H1 (cell line): ENCODE measurements around the gene SLC7A7. TPM values are rescaled to one million over a fixed set of nuclear protein-coding genes. Genes with fewer than 3 reads are reported as not detected.

Experiments used
- BCL11A ChIP-seq, 2 experiments: IDR thresholded peaks; one replicate each; pipeline ENCODE4 v1.6.1; 2011; ENCODE audit warnings: low read depth in 2 of 2, low read length in 2 of 2, mild to moderate bottlenecking in 2 of 2
- CEBPB ChIP-seq: IDR thresholded peaks from 2 replicates; pipeline ENCODE4 v1.6.1; 2012; ENCODE audit warnings: low read depth, low read length
- CHD7 ChIP-seq: fragments of 300-600 bp; sonication (generic); IDR thresholded peaks from 2 replicates; pipeline ENCODE4 v1.7.1; 2012; ENCODE audit warnings: low read length, moderate library complexity, mild to moderate bottlenecking, inconsistent platforms; ENCODE audit not compliant: insufficient replicate concordance
- EZH2 ChIP-seq: fragments of 200-600 bp; sonication (generic); IDR thresholded peaks from 2 replicates; pipeline ENCODE4 v1.7.1; 2012; ENCODE audit warnings: low read depth, mild to moderate bottlenecking, moderate library complexity, low read length, inconsistent platforms; ENCODE audit not compliant: severe bottlenecking
- SIX5 ChIP-seq: IDR thresholded peaks from 2 replicates; pipeline ENCODE4 v1.6.1; 2011; ENCODE audit warnings: mild to moderate bottlenecking, low read depth, low read length
- SRF ChIP-seq: IDR thresholded peaks from 2 replicates; pipeline ENCODE4 v1.6.1; 2011; ENCODE audit warnings: mild to moderate bottlenecking, low read depth, low read length, moderate library complexity
- TAF1 ChIP-seq: IDR thresholded peaks from 2 replicates; pipeline ENCODE4 v1.6.1; 2011; ENCODE audit warnings: mild to moderate bottlenecking, low read depth, low read length
- polyA plus RNA-seq, 7 experiments: library from polyadenylated mRNA; depleted of rRNA in 3 of 7; stranded (reverse) in 5 of 7; unstranded in 2 of 7; fragments of >200 nt in 5 of 7; fragments of 200-250 nt in 2 of 7; gene quantifications; 1 replicate in 5 of 7; 2 replicates in 1 of 7; 4 replicates in 1 of 7; pipeline versions ENCODE4 v1.2.1 to v1.2.3, GENCODE V29; 2011 to 2013; ENCODE audit warnings: missing spikeins in 2 of 7, mixed read lengths in 2 of 7
- total RNA-seq: library from RNA; stranded (reverse); fragmentation: NEBNext Ultra II Directional; extraction: Animal tissue kit (Norgen Biotek cat#: 25700); gene quantifications from 2 replicates; pipeline ENCODE4 v1.2.1, GENCODE V29; 2021
- TF ChIP-seq, protein P1 (sequence below): IDR thresholded peaks from 2 replicates; pipeline ENCODE4 v1.6.1; 2011; ENCODE audit warnings: low read length, improper control_type of control experiment
- TF ChIP-seq, protein P2 (sequence below): IDR thresholded peaks from 2 replicates; pipeline ENCODE4 v1.6.1; 2012; ENCODE audit warnings: inconsistent platforms

The SLC7A7 gene
- total and polyA plus RNA-seq, 2 of the 8 experiments (the other 6 are each of a cell fraction or from before 2014, with no cell fraction given), result 5.8 to 14.9 TPM

DNA sequence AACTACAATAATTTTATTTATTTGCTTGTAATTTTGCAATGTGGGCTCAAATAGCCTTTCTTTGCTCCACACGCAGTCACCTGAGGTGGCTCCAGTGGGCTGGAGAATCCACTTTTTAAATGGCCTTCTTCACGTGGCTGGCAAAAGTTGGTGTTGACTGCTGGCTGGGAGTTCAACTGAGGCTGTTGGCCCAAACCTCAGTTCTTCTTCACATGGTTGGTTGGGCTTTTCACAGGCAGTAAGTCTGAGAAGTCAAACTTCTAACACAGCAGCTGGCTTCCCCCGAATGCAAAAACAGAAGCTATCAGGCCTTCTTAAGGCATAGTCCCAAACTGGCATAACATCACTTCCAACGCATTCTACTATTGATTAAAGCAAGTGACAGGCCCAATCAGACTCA, 50.9 kb downstream of the SLC7A7 start (continued):
- TF ChIP-seq CHD7 (no peak), TAF1 (no peak), BCL11A (IDR thresholded peaks at IDR 0.05; ENCODE audit: low read depth in 2 of 2, low read length in 2 of 2) (no peak), CEBPB (no peak), SRF (no peak), EZH2 (no peak), SIX5 (no peak)
- TF ChIP-seq, protein P1, sequence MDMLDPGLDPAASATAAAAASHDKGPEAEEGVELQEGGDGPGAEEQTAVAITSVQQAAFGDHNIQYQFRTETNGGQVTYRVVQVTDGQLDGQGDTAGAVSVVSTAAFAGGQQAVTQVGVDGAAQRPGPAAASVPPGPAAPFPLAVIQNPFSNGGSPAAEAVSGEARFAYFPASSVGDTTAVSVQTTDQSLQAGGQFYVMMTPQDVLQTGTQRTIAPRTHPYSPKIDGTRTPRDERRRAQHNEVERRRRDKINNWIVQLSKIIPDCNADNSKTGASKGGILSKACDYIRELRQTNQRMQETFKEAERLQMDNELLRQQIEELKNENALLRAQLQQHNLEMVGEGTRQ, result no peak
- TF ChIP-seq, protein P2, sequence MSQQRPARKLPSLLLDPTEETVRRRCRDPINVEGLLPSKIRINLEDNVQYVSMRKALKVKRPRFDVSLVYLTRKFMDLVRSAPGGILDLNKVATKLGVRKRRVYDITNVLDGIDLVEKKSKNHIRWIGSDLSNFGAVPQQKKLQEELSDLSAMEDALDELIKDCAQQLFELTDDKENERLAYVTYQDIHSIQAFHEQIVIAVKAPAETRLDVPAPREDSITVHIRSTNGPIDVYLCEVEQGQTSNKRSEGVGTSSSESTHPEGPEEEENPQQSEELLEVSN, result no peak
- TF ChIP-seq, all 59 proteins: peak for 0
